Thoracic aorta (tissue), 2 donors: Measurements from ENCODE around the gene SCAMP5. TPM values are rescaled to one million over a fixed set of nuclear protein-coding genes. Genes with fewer than 3 reads are reported as not detected.

Source experiments
- ATAC-seq: fragments of 150-250 bp; one replicate; pipeline ENCODE4 v1.8.0; 2017; ENCODE audit warnings: low read depth; ENCODE audit not compliant: insufficient number of reproducible peaks, low FRiP score
- DNase-seq: peaks from one replicate; pipeline ENCODE4 v3.0.0-alpha.2; 2020; ENCODE audit warnings: low spot score
- H3K27ac ChIP-seq, 2 donors: fragments of 200-600 bp; sonication (generic); 1 replicate in 1 of 2; 2 replicates in 1 of 2; pipeline ENCODE4 v1.5.1; 2016; ENCODE audit warnings: mild to moderate bottlenecking in 2 of 2, moderate library complexity in 2 of 2
- H3K27me3 ChIP-seq: fragments of 200-600 bp; sonication (generic); replicated peaks from 2 replicates; pipeline ENCODE4 v1.6.0; 2016; ENCODE audit warnings: mild to moderate bottlenecking; ENCODE audit not compliant: insufficient read depth
- H3K36me3 ChIP-seq: fragments of 200-600 bp; sonication (generic); one replicate; pipeline ENCODE4 v1.5.1; 2016
- H3K4me1 ChIP-seq, 2 donors: fragments of 200-600 bp; sonication (generic); 1 replicate in 1 of 2; 2 replicates in 1 of 2; pipeline versions ENCODE4 v1.5.1 to v1.6.0; 2016; ENCODE audit warnings: low read depth in 2 of 2, mild to moderate bottlenecking in 1 of 2; ENCODE audit not compliant: control insufficient read depth in 1 of 2
- H3K4me3 ChIP-seq: fragments of 200-600 bp; sonication (generic); 2 replicates; pipeline ENCODE4 v1.5.1; 2016; ENCODE audit warnings: mild to moderate bottlenecking
- H3K9me3 ChIP-seq: fragments of 200-600 bp; sonication (generic); 2 replicates; pipeline ENCODE4 v1.5.1; 2016
- total RNA-seq, 2 donors: library from RNA; depleted of rRNA; stranded (reverse); fragments of >200 nt; gene quantifications; one replicate each; pipeline versions ENCODE4 v1.1.0 to v1.2.3, GENCODE V29; 2016
- TF ChIP-seq, protein P1 (sequence below): fragments of 200-600 bp; sonication (generic); IDR thresholded peaks from one replicate; pipeline ENCODE4 v1.5.1; 2019; ENCODE audit warnings: antibody characterized with exemption

SCAMP5 gene
- total RNA-seq, 2 donors from 2014 or later = 1.5 to 3.5 TPM

DNA sequence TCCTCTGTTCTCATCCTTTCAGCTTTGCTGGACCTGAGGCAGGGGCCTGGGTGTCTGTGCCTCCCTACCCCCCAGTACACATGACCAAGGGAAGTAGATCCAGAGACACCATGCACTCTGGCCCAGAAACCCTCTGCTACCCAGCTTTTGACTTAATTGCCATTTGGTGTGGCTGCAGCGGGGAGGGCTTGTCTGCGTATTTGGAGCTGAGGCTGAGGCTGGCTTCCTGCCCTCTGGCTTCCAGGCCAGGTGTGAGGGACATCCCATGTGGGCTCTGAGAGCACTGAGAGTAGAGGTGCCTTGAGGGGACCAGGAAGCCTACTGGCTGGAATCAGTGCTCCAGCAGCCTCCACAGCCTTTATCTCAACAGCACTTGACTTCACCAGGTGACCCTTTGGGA lies 54.9 kb downstream of the SCAMP5 start:
- H3K27me3 ChIP-seq = no peaks in the 10 kb centered on the region
- ATAC-seq (no peak), DNase-seq (no peak)
- H3K36me3 ChIP-seq = no peaks in the 10 kb centered on the region
- TF ChIP-seq, protein P1, sequence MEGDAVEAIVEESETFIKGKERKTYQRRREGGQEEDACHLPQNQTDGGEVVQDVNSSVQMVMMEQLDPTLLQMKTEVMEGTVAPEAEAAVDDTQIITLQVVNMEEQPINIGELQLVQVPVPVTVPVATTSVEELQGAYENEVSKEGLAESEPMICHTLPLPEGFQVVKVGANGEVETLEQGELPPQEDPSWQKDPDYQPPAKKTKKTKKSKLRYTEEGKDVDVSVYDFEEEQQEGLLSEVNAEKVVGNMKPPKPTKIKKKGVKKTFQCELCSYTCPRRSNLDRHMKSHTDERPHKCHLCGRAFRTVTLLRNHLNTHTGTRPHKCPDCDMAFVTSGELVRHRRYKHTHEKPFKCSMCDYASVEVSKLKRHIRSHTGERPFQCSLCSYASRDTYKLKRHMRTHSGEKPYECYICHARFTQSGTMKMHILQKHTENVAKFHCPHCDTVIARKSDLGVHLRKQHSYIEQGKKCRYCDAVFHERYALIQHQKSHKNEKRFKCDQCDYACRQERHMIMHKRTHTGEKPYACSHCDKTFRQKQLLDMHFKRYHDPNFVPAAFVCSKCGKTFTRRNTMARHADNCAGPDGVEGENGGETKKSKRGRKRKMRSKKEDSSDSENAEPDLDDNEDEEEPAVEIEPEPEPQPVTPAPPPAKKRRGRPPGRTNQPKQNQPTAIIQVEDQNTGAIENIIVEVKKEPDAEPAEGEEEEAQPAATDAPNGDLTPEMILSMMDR = no peak
- H3K9me3 ChIP-seq = no peaks in the 10 kb centered on the region
- H3K27ac ChIP-seq = no peak overlapping the region
- H3K4me1 ChIP-seq = peaks cover 31 to 50% of the 10 kb centered on the region in 2 donors
- no peak overlapping the region for H3K4me3 ChIP-seq

DNA sequence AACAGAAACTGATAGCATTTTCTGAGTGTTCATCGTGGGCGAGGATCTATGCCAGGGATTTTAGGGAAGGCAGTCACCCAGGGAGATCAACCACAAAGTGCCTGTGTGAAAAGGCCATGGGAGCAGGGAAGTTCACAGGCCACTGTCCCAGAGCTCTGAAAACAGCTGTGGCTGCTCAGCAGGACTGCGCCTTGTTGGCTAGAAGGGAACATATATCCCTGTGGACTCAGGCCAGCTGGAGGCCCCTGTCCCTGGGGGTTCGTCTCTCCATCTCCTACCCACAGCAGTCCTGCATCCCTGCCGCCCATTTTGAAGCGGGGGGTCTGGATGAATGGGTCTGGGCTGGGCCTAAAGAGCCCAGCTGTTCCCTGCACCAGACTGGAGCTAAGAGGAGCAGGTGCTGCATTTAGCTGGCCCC lies 55.8 kb downstream of the SCAMP5 start:
- H3K27me3 ChIP-seq = no peaks in the 10 kb centered on the region
- DNase-seq = no peak
- no peaks in the 10 kb centered on the region for H3K9me3 ChIP-seq
- no peak overlapping the region for H3K4me3 ChIP-seq
- no peak for ATAC-seq
- no peak overlapping the region for H3K27ac ChIP-seq
- peaks cover 27 to 41% of the 10 kb centered on the region in 2 donors for H3K4me1 ChIP-seq
- no peaks in the 10 kb centered on the region for H3K36me3 ChIP-seq
- TF ChIP-seq, protein P1 = no peak

DNA sequence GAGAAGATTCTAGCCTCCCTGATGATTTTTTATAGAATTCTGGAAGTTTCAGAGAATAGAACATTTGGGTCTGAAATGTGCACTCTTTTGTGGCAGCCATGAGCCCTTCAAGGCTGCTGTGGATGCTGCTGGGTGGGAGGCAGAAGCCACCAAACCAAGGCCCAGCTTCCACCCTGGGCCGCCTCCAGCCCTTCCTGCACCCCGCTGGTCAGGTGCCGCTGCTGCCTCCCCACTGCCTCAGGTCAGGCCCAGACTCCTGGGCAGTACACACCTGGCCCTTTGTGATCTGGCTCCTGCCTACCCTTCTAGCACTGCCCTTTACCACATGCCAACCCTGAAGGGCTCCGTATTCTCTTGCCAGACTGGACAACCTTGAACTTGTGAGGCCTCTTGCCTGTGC lies 56.3 kb downstream of the SCAMP5 start:
- ATAC-seq = no peak
- Histone ChIP-seq H3K27ac (no peak overlapping the region), H3K27me3 (no peaks in the 10 kb centered on the region), H3K36me3 (no peaks in the 10 kb centered on the region), H3K4me1 (peaks cover 22 to 36% of the 10 kb centered on the region in 2 donors), H3K9me3 (no peaks in the 10 kb centered on the region), H3K4me3 (no peak overlapping the region)
- TF ChIP-seq, protein P1 = no peak
- no peak for DNase-seq

DNA sequence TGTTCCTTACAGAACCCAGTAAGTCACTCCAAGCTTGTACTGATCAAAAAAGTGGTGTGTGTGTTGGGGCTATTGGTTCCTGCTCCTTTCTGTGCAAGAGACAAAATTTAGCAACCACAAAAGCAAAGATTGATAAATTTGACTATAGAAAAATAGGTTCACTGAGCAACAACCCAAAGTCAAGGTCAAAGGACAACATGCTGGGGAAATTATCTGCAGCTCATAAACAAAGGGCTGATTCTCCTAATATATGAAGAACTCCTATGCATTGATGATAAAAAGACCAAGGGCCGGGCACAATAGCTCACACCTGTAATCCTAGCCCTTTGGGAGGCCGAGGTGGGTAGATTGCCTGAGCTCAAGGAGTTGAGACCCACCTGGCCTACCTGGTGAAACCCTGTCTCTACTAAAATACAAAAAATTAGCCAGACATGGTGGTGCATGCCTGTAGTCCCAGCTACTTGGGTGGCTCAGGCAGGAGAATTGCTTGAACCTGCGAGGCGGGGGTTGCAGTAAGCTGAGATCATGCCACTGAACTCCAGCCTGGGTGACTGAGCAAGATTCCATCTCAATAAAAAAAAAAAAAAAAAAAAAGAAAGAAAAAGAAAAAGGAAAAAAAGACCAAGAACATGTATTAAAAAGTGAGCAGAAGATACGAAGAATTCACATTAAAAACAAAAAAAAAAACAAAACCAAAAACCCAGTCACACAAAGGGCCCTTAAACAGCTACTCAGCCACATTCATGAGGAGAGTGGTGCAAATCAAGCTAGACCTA lies 57.8 kb downstream of the SCAMP5 start:
- no peaks in the 10 kb centered on the region for H3K36me3 ChIP-seq
- H3K27me3 ChIP-seq = no peaks in the 10 kb centered on the region
- ATAC-seq = no peak
- peaks cover 9 to 21% of the 10 kb centered on the region in 2 donors for H3K4me1 ChIP-seq
- DNase-seq = no peak
- TF ChIP-seq, protein P1 = no peak
- H3K27ac ChIP-seq = no peak overlapping the region
- H3K9me3 ChIP-seq = no peaks in the 10 kb centered on the region
- no peak overlapping the region for H3K4me3 ChIP-seq

DNA sequence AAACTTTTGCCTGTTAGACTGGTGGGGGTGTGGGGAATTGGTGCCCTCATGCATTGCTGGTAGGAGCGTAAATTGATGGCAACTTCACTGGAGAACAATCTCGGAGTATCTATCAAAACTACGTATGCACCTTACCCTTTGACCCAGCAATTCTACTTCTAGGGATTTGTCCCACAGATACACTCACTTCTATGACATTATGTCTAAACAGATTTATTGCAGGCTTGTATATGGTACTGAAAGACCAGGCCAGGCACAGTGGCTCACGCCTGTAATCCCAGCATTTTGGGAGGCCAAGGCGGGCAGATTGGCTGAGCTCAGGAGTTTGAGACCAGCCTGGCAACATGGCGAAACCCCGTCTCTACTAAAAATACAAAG lies 58.4 kb downstream of the SCAMP5 start:
- TF ChIP-seq, protein P1 = no peak
- H3K27ac ChIP-seq = no peak overlapping the region
- ATAC-seq = no peak
- DNase-seq = no peak
- no peaks in the 10 kb centered on the region for H3K36me3 ChIP-seq
- H3K27me3 ChIP-seq = no peaks in the 10 kb centered on the region
- H3K4me3 ChIP-seq = no peak overlapping the region
- H3K9me3 ChIP-seq = no peaks in the 10 kb centered on the region
- H3K4me1 ChIP-seq = peaks cover 9 to 16% of the 10 kb centered on the region in 2 donors
